ENCODE data around the gene PCBP3.

Gene PCBP3

DNA sequence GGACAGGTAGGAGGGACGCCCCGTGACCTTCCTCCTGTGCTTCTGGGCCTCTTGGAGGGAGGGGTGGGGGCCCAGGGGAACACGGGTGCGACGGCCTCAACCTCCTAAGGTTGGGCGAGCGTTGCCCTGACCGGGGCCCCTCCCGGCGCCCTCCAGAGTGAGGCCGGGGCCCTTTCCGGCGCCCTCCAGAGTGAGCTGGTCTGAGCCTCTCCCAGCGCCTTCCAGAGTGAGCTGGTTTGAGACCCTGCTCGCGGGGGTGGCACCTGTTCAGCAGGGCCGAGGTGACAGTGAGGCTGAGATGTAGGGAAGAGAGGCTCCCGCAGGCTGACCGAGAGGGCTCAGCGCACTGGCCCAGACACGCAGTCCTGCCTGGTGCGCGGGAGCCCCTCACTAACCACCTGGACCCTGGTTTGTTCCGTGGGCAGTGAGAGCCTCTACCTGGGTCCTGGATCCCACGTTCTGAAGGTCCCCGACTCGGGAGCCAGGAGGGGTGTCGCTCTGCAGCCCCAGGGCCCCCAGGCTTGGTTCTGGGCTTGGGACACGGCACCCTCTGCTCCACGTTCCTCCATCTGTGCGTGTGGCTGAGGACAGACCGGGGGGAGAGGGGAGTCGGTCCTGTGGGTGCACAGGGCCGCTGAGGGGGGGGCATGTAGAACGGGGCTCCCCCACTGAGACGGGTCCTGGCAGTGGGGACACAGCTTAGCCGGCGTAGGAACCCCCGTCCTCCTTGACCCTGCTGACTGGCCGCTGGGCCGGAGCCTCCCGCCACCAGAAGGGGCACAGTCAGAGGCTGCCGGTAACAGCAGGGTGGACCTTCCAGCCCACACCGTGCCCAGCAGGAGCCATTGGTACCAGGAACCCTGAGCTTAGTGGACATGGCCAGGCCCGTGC, 339.5 kb downstream of the PCBP3 start:
- DNase-seq (ENCODE audit: low read depth): no peak

- DNase-seq (ENCODE audit: low read depth): no peak
Measured at GRCh38 chr21:45983649-45983965, 340.1 kb downstream of the PCBP3 start.

- no peak for DNase-seq (ENCODE audit: low read depth)
Measured at GRCh38 chr21:45983981-45984551, 340.5 kb downstream of the PCBP3 start.

DNA sequence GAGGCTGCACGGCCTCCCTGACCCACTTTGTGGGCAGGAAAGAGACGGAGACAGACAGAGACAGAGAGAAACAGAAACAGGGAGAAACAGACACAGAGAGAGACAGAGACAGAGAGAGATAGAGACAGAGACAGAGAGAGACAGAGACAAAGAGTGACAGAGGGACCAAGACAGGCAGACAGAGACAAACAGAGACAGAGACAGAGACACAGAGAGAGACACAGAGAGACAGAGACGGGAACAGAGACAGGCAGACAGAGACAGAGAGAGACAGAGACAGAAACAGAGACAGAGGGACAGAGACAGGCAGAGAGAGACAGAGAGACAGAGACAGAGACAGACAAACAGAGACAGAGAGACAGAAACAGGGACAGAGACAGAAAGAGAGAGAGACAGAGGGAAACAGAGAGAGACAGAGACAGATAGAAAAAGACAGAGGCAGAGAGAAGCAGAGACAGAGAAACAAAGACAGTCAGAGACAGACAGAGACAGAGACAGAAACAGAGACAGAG, 341.1 kb downstream of the PCBP3 start:
- DNase-seq (ENCODE audit: low read depth): no peak

DNA sequence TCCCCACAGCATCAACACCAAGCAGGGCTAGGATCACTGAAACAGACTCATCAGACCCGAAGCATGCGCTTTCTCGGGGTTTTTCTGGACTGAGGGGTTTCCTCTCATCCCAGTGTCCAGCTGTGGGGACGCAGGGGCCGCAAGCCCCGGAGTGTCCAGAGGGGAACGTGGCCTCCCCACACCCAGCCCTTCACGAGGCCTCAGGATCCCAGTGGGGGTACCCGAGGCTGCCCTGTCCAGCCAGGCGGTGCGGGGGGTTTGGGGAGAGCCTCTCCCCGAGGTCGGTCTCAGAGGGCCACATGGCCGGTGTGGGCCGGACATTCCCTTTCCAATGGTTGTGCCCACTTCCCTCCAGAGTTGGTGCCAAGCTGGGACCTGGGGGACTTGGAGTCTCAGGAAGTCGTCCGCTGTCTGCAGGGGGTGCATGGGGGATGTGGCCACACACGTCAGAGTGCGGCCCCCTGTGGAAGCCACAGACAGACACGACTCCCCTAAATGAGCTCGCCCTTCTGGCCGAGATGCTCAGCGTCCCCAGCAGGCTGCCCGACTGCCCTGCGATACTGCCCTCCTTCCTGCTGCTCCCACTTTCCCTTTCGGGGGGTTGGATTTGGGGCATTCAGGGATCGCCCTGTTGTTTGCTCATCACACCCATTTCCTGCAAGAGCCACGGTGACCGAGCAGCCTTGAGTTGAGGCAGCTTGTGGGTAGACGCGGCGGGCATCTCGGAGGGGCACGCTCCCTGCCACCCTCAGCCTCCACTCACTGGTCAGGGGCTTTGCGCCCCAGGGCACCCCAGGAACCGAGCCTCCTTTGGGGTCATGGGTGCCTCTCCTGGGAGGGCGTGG, 342.2 kb downstream of the PCBP3 start:
- DNase-seq (ENCODE audit: low read depth): no peak

DNA sequence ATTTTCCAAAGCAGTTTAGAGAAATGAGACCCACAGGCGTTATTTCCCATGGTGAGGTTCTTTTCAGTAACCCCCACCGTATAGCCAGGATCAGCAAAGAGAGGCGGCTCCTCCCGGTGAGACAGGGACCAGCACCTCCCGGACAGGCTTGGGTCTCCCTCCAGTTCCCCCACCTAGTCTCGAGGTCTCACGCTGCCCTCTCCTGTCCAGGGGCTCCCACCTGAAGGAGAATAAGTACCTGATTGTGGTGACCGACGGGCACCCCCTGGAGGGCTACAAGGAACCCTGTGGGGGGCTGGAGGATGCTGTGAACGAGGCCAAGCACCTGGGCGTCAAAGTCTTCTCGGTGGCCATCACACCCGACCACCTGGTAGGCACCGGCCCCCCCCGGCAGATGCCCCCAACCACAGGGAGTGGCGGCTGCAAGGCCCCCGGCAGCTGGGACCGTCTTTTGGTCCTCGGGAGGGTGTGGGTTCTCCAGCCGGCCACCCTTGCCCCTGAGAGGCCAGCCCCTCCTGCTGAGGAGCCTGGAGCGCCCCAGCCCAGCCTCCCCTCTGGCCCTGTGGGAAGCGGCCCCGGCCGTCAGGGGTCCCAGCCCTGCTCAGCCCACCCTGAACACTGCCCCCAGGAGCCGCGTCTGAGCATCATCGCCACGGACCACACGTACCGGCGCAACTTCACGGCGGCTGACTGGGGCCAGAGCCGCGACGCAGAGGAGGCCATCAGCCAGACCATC, 343.0 kb downstream of the PCBP3 start:
- no peak for DNase-seq (ENCODE audit: low read depth)

DNA sequence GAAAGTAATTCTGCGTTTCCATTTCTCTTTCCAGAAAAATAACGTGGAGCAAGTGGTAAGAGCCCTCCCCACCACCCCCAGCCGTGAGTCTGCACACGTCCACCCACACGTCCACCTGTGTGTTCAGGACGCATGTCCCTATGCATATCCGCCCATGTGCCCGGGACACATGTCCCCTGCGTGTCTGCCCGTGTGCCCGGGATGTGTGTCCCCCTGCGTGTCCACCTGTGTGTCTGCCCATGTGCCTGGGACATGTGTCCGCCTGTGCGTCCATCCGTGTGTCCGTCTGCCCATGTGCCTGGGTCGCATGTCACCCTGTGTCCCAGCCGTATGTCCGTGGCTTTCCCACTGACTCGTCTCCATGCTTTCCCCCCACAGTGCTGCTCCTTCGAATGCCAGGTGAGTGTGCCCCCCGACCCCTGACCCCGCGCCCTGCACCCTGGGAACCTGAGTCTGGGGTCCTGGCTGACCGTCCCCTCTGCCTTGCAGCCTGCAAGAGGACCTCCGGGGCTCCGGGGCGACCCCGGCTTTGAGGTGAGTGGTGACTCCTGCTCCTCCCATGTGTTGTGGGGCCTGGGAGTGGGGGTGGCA, 343.7 kb downstream of the PCBP3 start:
- no peak for DNase-seq (ENCODE audit: low read depth)

DNA sequence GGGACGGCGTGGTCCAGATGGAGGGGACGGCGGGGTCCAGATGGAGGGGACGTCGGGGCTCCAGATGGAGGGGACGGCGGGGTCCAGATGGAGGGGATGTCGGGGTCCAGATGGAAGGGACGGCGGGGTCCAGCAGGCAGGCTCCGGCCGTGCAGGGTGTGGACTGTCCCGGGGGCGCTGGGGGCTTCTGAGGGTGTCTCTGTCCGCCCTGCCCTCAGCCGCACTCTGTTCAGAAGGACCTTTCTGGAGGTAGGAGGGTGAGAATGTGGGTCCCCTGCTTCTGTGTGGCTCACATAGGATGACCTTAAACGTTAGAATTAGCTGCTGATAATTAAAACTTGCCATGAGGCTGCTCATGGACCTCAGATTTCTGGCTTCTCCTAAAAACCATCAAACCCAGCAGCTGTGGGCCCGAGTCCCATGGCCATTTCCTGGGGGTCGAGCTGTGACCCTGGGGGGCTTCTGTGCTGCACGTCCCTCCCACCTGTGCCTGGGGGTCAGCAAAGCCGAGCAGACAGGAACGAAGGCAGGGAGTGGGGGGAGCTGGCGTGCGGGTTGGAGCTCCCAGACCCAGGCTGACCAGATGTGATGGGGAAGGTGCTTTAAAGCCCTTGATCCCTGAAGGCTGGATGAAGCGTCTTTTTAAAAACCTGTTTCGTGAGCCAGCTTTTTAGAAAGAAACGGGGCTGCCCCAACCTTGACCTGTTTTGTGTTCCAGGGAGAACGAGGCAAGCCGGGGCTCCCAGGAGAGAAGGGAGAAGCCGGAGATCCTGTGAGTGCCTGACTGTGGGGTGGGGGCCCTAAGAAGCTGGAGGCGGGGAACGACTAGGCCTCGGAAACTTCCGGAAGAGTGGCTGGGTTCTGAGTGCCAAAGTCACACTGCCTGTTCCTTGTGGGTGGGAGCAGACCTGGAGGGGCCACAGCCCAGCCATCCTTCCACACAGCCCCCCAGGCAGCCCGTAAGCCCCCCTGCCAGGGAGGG, 345.1 kb downstream of the PCBP3 start:
- DNase-seq (ENCODE audit: low read depth): no peak

DNA sequence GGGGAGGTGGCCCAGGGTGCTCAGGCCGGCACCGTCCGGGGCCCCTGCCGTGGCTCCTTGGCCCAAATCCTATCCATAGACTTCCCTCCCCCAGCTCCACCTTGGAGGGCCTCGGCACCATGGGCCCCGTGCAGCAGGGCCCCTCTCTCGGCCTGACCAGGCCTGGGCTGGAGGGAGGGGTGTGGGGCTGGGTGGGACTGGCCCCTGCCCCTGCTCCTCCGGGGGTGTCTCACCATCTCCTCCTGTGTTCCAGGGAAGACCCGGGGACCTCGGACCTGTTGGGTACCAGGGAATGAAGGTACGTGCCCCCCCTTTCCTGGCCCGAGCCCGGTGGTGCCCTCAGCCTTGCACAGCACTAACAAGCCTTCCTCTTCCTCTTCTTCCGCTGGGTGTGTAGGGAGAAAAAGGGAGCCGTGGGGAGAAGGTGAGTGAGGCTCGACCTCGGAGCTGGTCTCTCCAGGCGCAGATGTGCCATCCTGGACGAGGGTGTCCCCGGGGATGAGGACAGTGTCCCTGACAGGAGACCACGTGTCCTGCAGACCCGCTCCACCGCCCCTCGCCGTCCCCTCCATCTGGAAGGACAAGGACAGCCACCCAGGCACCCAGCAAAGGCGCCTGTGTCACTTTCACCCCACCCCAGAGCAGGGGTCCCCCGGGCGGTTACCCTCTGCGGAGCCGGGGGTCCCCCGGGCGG, 346.0 kb downstream of the PCBP3 start:
- DNase-seq (ENCODE audit: low read depth): no peak

- DNase-seq (ENCODE audit: low read depth): no peak
Measured at GRCh38 chr21:45990049-45990711, 346.7 kb downstream of the PCBP3 start.

DNA sequence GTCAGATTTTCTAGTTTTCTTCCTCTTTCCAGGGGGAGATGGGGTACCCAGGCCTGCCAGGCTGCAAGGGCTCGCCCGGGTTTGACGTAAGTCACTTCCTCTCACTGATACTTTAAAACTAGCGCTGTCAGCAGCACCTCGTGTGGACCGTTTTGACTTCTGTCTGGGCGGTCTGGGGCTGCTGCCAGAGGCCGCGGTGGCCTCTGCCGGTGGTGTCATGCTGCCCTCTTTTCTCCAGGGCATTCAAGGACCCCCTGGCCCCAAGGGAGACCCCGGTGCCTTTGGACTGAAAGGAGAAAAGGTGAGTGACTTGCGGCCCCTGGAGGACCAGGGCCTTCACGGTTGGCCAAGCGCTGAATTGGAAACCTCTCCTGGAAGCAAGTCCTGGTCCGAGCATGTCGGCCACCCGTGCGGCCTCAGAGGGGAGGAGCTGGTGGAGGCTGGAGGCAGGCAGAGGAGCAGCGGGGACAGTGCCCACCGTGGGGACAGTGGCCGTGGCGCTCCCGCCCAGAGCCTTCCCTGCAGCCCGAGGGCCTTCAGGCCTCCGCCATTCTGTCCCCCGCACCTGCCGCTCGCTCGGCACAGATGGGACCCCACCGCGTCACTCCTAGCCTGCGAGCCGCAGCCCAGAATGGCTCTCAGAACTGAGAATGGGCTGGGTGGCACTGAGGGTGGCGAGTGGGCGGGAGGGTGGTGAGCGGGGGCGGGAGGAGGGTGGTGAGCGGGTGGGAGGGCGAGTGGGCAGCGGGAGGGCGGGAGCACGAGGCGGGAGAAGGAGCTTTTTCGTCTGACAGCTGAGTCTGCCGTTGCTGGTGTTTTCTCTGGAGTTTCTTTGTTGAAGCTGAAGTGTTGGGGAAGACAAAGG, 347.4 kb downstream of the PCBP3 start:
- no peak for DNase-seq (ENCODE audit: low read depth)

DNA sequence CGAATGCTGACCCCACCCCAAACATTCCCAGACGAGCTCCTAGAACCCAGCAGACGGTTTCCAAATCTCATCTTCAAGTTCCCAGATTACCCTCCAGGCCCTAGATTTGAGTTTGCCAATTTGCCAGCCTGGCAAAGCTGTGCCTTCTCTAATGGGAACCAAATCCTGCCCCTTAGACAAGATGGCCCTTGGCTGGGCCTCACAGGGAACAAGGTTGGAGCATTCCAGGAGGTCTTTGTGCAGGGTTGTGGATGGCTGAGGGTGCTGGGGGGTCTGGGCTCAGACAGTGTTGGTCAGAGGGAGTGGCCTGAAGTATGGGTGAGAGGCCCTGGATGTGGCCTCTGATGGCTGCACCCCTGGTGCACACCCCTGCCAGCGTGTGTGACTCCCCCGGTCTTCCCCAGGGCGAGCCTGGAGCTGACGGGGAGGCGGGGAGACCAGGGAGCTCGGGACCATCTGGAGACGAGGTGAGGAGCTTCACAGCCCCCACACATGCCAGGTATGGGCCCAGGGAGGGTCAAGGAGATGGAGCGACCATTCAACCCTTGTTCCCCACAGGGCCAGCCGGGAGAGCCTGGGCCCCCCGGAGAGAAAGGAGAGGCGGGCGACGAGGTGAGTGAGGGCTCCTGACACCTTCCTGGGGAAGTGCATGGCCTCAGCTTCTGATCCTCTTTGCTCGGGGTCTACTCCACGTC, 348.2 kb downstream of the PCBP3 start:
- no peak for DNase-seq (ENCODE audit: low read depth)

All from stimulated activated CD8-positive, alpha-beta memory T cell treated with anti-CD3 and anti-CD28 coated beads, Interleukin-15, amount 100 ng/mL, for 24 hours (primary cell).